LNCaP clone FGC (cell line): ENCODE measurements around the gene RAD51B.

Experiments used
- DNase-seq: peaks from one replicate; pipeline ENCODE4 v3.0.0-alpha.2; 2011; ENCODE audit warnings: low read depth
- H3K4me3 ChIP-seq: 2 replicates; pipeline ENCODE4 v1.5.1; 2011; ENCODE audit warnings: mild to moderate bottlenecking, low read depth, low read length, control low read depth
- TF ChIP-seq, protein P1 (sequence below): IDR thresholded peaks from 2 replicates; pipeline ENCODE4 v1.5.1; 2012; ENCODE audit warnings: mild to moderate bottlenecking; ENCODE audit not compliant: control insufficient read depth, insufficient read depth; ENCODE audit errors: extremely low read depth

Gene RAD51B

GRCh38 chr14:68507544-68508081, 688.0 kb downstream of the RAD51B start:
- DNase-seq: no peak
- TF ChIP-seq, protein P1, sequence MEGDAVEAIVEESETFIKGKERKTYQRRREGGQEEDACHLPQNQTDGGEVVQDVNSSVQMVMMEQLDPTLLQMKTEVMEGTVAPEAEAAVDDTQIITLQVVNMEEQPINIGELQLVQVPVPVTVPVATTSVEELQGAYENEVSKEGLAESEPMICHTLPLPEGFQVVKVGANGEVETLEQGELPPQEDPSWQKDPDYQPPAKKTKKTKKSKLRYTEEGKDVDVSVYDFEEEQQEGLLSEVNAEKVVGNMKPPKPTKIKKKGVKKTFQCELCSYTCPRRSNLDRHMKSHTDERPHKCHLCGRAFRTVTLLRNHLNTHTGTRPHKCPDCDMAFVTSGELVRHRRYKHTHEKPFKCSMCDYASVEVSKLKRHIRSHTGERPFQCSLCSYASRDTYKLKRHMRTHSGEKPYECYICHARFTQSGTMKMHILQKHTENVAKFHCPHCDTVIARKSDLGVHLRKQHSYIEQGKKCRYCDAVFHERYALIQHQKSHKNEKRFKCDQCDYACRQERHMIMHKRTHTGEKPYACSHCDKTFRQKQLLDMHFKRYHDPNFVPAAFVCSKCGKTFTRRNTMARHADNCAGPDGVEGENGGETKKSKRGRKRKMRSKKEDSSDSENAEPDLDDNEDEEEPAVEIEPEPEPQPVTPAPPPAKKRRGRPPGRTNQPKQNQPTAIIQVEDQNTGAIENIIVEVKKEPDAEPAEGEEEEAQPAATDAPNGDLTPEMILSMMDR: no peak
- no peak overlapping the region for H3K4me3 ChIP-seq

GRCh38 chr14:68508581-68508980, 689.0 kb downstream of the RAD51B start:
- TF ChIP-seq, protein P1: no peak
- no peak for DNase-seq
- H3K4me3 ChIP-seq: no peak overlapping the region

- no peak for DNase-seq
- no peak overlapping the region for H3K4me3 ChIP-seq
- TF ChIP-seq, protein P1: no peak
These were observed 689.8 kb downstream of the RAD51B start for GRCh38 chr14:68509188-68509983.

DNA sequence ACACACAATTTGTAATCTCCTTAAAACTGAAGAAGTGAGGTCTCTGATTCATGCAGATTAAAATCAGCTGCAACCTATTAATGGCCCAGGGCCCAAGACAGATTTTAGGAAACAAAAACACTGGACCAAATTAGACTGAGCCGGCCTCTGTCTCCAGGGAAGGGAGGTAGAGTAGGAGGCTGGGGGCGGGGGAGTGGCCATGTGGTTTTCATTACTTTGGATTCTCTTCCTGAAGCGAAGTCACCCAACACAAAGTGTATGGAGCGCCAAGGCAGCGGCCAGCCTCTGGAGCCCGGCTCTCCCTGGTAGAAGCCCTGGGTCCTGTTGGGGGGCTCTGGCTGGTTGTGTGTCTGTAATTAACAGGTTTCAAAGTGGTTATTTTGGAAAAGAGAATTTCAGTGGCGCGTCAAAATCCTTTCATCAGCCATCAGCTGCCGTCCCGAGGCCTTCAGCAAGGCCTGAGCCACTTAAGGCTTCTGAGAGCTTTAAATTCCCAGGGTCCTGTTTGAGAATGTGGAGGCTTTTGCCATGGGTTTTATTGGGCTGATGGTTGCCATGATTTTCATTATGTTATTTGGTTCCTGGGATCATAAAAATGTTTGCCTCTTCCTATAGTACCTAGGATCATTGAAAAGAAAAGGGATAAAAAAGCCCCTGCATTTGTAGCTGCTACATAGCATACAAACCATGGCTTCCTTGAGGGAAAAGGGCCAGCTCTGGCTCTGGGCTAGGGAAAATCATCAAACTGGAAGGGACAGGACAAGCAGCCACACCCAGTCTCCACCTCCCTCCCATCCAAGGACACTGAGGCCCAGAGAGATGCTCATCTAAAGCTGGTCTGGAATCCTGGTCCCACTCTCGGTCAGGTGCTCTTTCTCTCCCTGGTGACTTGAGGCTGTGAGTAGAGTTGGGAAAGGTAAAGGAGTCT, 690.9 kb downstream of the RAD51B start:
- TF ChIP-seq, protein P1: no peak
- no peak for DNase-seq
- H3K4me3 ChIP-seq: no peak overlapping the region

- TF ChIP-seq, protein P1: no peak
- no peak for DNase-seq
- no peak overlapping the region for H3K4me3 ChIP-seq
These were observed 691.8 kb downstream of the RAD51B start for GRCh38 chr14:68511129-68512047.

GRCh38 chr14:68512088-68512487, 692.5 kb downstream of the RAD51B start:
- TF ChIP-seq, protein P1: no peak
- DNase-seq: no peak
- no peak overlapping the region for H3K4me3 ChIP-seq
